Activated naive CD4-positive, alpha-beta T cell treated with anti-CD3 and anti-CD28 coated beads, Interleukin-2, amount 50 U/mL, for 24 hours (primary cell): Measurements from ENCODE around the gene CYP2C18.
"Not testable (repeated sequence)": the region's sequence is repeated elsewhere in the genome, so short reads cannot be mapped to it uniquely, and the experiment has no call there.

Experiments
- H3K27ac Mint-ChIP-seq: one replicate; pipeline ENCODE4 v1.8.0; 2021; ENCODE audit warnings: mild to moderate bottlenecking, mixed read lengths
- H3K27me3 Mint-ChIP-seq: one replicate; pipeline ENCODE4 v1.8.0; 2021; ENCODE audit warnings: mixed read lengths
- H3K36me3 Mint-ChIP-seq: one replicate; pipeline ENCODE4 v1.8.0; 2021; ENCODE audit warnings: mixed read lengths
- H3K4me1 Mint-ChIP-seq: one replicate; pipeline ENCODE4 v1.8.0; 2021; ENCODE audit warnings: mixed read lengths
- H3K4me3 Mint-ChIP-seq: one replicate; pipeline ENCODE4 v1.8.0; 2021; ENCODE audit warnings: mild to moderate bottlenecking, mixed read lengths
- H3K9me3 Mint-ChIP-seq: one replicate; pipeline ENCODE4 v1.8.0; 2021; ENCODE audit warnings: mixed read lengths

CYP2C18 gene

GRCh38 chr10:94683214-94684054 is at the start of gene CYP2C18:
Gene CYP2C18, plus strand, starts transcription at chr10:94683729. Its CDS starts 91 bp downstream, at chr10:94683820.
- no peak within 1 kb of the TSS for H3K4me3 Mint-ChIP-seq
- H3K9me3 Mint-ChIP-seq: peaks cover 10% of the 10 kb centered on the region
- H3K27ac Mint-ChIP-seq: no peak within 1 kb of the TSS
- H3K4me1 Mint-ChIP-seq: no peaks in the 10 kb centered on the region
- H3K36me3 Mint-ChIP-seq: no peaks in the 10 kb centered on the region
- H3K27me3 Mint-ChIP-seq: peaks cover 3% of the 10 kb centered on the region

DNA sequence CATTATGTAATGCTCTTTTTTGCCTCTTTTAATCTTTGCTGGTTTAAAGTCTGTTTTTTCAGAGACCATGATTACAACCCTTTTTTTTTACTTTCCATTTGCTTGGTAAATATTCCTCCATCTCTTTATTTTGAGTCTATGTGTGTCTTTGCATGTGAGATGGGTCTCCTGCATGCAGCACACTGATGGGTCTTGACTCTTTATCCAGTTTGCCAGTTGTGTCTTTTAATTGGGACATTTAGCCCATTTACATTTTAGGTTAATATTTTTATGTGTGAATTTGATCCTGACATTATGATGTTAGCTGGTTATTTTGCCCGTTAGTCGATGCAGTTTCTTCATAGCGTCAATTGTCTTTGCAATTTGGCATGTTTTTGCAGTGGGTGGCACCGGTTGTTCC is 45.4 kb upstream of the CYP2C18 start:
- H3K27ac Mint-ChIP-seq, H3K4me1 Mint-ChIP-seq, H3K4me3 Mint-ChIP-seq, H3K27me3 Mint-ChIP-seq, H3K36me3 Mint-ChIP-seq: not testable (repeated sequence)
- H3K9me3 Mint-ChIP-seq: peaks cover 10% of the 10 kb centered on the region

- Mint-ChIP-seq H3K27ac (no peak overlapping the region), H3K9me3 (peaks cover 10% of the 10 kb centered on the region), H3K36me3 (no peaks in the 10 kb centered on the region), H3K27me3 (peaks cover 6% of the 10 kb centered on the region), H3K4me1 (no peaks in the 10 kb centered on the region), H3K4me3 (no peak overlapping the region)
These were observed 43.6 kb upstream of the CYP2C18 start for GRCh38 chr10:94639902-94640301.

GRCh38 chr10:94640562-94640961 is 43.0 kb upstream of the CYP2C18 start:
- H3K36me3 Mint-ChIP-seq: no peaks in the 10 kb centered on the region
- H3K27ac Mint-ChIP-seq: no peak overlapping the region
- H3K4me1 Mint-ChIP-seq: no peaks in the 10 kb centered on the region
- H3K4me3 Mint-ChIP-seq: no peak overlapping the region
- peaks cover 6% of the 10 kb centered on the region for H3K27me3 Mint-ChIP-seq
- H3K9me3 Mint-ChIP-seq: peaks cover 10% of the 10 kb centered on the region

DNA sequence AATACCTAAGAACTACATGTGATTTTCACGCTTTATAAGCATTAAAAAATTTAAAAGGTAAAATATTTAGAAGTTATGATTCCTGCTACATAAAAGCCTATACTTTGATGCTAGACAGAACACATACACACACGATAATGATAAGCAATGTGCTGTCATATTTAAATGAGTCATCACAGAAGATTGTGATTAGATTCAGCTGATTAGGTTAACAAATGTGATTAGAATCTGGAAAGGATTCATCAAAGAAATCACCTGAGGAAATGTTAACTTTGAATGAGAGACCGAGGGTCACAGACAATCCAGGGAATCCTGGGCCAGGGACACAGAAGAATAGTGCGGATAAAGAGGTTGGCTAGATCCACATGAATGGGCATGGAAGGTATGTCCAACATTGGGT is 42.0 kb upstream of the CYP2C18 start:
- peaks cover 6% of the 10 kb centered on the region for H3K27me3 Mint-ChIP-seq
- H3K36me3 Mint-ChIP-seq: no peaks in the 10 kb centered on the region
- no peaks in the 10 kb centered on the region for H3K4me1 Mint-ChIP-seq
- no peak overlapping the region for H3K4me3 Mint-ChIP-seq
- H3K9me3 Mint-ChIP-seq: peaks cover 10% of the 10 kb centered on the region
- H3K27ac Mint-ChIP-seq: no peak overlapping the region

DNA sequence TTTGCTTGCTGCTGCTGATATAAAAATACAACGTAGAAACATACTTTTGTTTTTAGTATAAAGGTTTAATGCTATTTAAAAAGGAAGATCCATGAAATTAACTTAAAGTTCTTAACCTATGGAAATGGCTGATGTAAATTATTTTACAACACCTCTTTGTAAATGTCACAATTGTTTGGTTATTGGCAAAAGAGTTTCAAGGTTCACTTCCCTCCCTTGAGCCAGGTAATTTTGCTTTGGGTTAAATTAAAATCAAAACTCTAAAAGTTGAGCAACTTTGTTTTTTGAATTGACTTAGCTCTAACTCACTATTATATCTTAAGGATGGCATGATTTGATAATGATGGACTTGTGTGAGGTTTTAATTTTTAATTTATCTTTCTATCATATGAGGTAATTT is 39.2 kb upstream of the CYP2C18 start:
- H3K4me1 Mint-ChIP-seq: no peaks in the 10 kb centered on the region
- no peaks in the 10 kb centered on the region for H3K9me3 Mint-ChIP-seq
- H3K27ac Mint-ChIP-seq: no peak overlapping the region
- no peaks in the 10 kb centered on the region for H3K36me3 Mint-ChIP-seq
- H3K4me3 Mint-ChIP-seq: no peak overlapping the region
- H3K27me3 Mint-ChIP-seq: peaks cover 4% of the 10 kb centered on the region

- Mint-ChIP-seq H3K36me3 (no peaks in the 10 kb centered on the region), H3K27ac (no peak overlapping the region), H3K4me1 (no peaks in the 10 kb centered on the region), H3K4me3 (no peak overlapping the region), H3K27me3 (peaks cover 4% of the 10 kb centered on the region), H3K9me3 (no peaks in the 10 kb centered on the region)
These were observed 38.2 kb upstream of the CYP2C18 start for GRCh38 chr10:94645285-94645684.

DNA sequence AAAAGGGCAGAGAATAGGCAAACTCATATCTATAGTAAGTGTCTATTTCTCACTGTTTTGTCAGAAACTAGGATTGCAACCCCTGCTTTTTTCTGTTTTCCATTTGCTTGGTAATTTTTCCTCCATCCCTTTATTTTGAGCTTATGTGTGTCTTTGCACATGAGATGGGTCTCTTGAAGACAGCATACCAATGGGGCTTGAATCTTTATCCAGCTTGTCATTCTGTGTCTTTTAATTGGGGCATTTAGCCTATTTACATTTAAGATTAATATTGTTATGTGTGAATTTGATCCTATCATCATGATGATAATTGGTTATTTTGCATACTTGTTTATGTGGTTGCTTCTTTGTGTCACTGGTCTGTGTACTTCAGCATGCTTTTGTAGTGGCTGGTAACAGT is 28.3 kb upstream of the CYP2C18 start:
- not testable (repeated sequence) for H3K27ac Mint-ChIP-seq, H3K27me3 Mint-ChIP-seq, H3K9me3 Mint-ChIP-seq, H3K36me3 Mint-ChIP-seq, H3K4me3 Mint-ChIP-seq, H3K4me1 Mint-ChIP-seq

DNA sequence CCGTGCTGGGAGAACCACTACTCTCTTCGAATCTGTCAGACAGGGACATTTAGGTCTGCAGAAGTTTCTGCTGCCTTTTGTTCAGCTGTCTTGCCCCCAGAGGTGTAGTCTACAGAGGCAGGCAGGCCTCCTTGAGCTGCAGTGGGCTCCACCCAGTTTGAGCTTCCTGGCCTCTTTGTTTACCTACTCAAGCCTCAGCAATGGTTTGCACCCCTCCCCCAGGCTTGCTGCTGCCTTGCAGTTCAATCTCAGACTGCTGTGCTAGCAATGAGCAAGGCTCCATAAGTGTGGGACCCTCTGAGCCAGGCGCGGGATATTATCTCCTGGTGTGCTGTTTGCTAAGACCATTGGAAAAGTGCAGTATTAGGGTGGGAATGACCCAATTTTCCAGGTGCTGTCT is 20.5 kb upstream of the CYP2C18 start:
- not testable (repeated sequence) for H3K36me3 Mint-ChIP-seq, H3K9me3 Mint-ChIP-seq, H3K4me1 Mint-ChIP-seq, H3K27ac Mint-ChIP-seq, H3K27me3 Mint-ChIP-seq, H3K4me3 Mint-ChIP-seq

GRCh38 chr10:94666391-94667102 is 17.0 kb upstream of the CYP2C18 start:
- no peak overlapping the region for H3K27ac Mint-ChIP-seq
- no peaks in the 10 kb centered on the region for H3K4me1 Mint-ChIP-seq
- no peaks in the 10 kb centered on the region for H3K9me3 Mint-ChIP-seq
- H3K36me3 Mint-ChIP-seq: no peaks in the 10 kb centered on the region
- H3K27me3 Mint-ChIP-seq: peaks cover 3% of the 10 kb centered on the region
- no peak overlapping the region for H3K4me3 Mint-ChIP-seq

DNA sequence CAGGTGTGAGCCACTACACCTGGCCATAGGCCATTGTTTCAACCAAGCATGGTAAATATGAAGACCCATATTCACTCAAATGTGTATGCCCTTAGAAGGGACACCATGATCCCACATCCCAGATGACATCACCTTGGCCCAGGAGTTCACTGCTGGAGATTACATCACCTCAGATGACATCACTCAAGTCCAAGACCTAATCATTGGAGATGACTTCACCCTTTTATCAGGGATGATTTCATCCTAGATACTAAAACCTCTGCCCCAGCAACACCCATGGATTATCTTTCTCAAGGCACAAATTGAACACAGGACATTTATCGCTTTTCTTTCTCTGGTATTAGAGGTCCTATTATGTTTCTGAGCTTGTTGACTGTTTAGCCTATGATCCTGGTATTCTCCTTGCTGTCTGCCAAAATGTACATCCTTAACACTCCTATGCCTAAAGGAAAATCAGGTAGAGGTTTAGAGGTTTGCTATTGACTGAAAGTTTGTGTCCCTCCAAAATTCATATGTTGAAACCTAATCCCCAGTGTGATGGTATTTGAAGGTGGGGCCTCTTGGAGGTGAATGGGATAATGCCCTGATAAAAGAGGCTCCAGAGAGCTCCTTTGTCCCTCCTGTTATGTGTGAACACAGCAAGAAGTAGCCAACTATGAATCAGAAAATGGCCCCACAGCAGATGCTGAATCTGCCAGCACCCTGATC is 9.8 kb upstream of the CYP2C18 start:
- Mint-ChIP-seq H3K9me3 (no peaks in the 10 kb centered on the region), H3K4me1 (no peaks in the 10 kb centered on the region), H3K4me3 (no peak overlapping the region), H3K27ac (no peak overlapping the region), H3K36me3 (no peaks in the 10 kb centered on the region), H3K27me3 (peaks cover 2% of the 10 kb centered on the region)

DNA sequence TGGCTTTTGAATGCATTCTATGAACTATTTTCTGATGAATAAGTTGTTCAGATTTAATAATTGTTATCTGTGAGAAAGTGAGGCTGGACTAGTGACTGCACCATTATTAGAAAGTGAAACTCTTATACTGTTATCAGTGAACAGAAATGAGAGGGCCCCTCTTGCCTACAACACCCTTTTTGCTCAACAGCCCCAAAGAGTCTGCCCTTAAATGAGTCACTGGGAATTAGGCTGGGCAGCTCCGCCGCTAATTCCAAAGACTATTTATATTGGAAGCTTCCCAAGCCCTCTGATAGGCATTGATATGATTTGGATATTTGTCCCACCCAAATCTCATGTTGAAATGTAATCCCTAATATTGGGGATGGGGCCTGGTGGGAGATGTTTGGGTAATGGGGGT is 7.0 kb upstream of the CYP2C18 start:
- peaks cover 2% of the 10 kb centered on the region for H3K27me3 Mint-ChIP-seq
- H3K4me1 Mint-ChIP-seq: no peaks in the 10 kb centered on the region
- H3K27ac Mint-ChIP-seq: no peak overlapping the region
- H3K4me3 Mint-ChIP-seq: no peak overlapping the region
- H3K9me3 Mint-ChIP-seq: no peaks in the 10 kb centered on the region
- no peaks in the 10 kb centered on the region for H3K36me3 Mint-ChIP-seq

DNA sequence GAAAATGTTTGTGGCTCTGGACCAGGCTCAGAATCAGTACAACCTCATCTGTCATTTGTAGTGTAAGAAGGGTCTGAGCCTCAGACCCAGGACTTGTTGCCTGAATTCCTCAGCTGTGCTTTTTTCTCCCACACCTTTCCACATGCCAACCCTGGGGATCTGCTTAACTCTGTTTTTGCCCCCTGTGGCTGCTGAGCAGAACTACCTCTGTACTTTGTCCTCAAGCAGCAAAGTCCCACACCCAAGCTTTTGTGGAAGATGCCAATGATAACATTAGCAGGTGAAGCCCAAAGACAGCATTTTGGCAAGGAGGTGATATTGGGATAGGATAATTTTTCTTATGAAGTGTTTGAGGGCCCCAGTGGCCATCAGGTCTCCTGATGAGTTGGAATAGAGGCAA is 5.8 kb upstream of the CYP2C18 start:
- no peak overlapping the region for H3K4me3 Mint-ChIP-seq
- H3K9me3 Mint-ChIP-seq: no peaks in the 10 kb centered on the region
- H3K27me3 Mint-ChIP-seq: peaks cover 2% of the 10 kb centered on the region
- H3K27ac Mint-ChIP-seq: no peak overlapping the region
- H3K4me1 Mint-ChIP-seq: no peaks in the 10 kb centered on the region
- H3K36me3 Mint-ChIP-seq: no peaks in the 10 kb centered on the region

DNA sequence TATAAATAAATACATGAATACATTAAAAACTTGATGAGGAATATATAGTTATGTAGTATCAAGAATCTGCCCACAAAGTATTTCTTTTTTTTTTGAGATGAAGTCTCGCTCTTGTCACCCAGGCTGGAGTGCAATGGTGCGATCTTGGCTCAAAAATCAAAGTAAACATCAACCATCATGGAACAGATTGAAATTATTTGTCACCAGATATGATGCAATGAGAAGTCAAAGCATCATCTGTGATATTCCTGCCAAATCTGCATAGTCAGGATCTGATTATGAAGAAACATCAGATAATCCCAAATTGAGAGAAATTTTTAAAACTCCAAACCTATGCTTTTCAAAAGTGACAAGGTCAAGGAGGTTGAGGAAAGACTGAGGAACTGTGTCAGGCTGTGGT is 5.1 kb upstream of the CYP2C18 start:
- Mint-ChIP-seq H3K4me1 (no peaks in the 10 kb centered on the region), H3K36me3 (no peaks in the 10 kb centered on the region), H3K27me3 (peaks cover 2% of the 10 kb centered on the region), H3K4me3 (no peak overlapping the region), H3K27ac (no peak overlapping the region), H3K9me3 (no peaks in the 10 kb centered on the region)

DNA sequence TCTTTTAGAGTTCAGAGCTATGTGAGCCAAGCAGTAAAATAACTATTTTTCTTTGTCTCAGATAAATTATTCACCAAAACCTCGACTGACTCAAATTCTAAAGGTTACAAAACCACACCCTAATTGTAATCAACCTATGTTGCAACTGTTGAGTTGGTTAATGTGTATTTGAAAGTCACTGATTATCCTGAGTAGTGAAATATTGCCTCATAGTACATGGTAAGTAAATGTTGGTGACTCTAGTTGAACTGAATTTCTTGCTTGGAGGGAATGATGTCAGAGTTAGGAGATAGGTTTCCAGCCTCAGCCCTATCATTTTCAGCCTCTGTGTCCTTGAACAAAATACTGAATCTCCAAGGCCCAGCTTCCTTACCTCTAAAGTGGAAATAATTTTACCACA is 3.0 kb upstream of the CYP2C18 start:
- peaks cover 9% of the 10 kb centered on the region for H3K9me3 Mint-ChIP-seq
- H3K4me1 Mint-ChIP-seq: no peaks in the 10 kb centered on the region
- H3K36me3 Mint-ChIP-seq: no peaks in the 10 kb centered on the region

GRCh38 chr10:94682636-94683035 is 893 bp upstream of the CYP2C18 start:
- not testable (repeated sequence) for H3K4me3 Mint-ChIP-seq, H3K9me3 Mint-ChIP-seq, H3K27me3 Mint-ChIP-seq, H3K27ac Mint-ChIP-seq, H3K36me3 Mint-ChIP-seq, H3K4me1 Mint-ChIP-seq

More for the DNA sequence above, 3.0 kb upstream of the CYP2C18 start:
- H3K27me3 Mint-ChIP-seq: peaks cover under 1% of the 10 kb centered on the region
- no peak overlapping the region for H3K27ac Mint-ChIP-seq
- H3K4me3 Mint-ChIP-seq: no peak overlapping the region
